ENCODE results near the gene MSI1.

MSI1 gene

DNA sequence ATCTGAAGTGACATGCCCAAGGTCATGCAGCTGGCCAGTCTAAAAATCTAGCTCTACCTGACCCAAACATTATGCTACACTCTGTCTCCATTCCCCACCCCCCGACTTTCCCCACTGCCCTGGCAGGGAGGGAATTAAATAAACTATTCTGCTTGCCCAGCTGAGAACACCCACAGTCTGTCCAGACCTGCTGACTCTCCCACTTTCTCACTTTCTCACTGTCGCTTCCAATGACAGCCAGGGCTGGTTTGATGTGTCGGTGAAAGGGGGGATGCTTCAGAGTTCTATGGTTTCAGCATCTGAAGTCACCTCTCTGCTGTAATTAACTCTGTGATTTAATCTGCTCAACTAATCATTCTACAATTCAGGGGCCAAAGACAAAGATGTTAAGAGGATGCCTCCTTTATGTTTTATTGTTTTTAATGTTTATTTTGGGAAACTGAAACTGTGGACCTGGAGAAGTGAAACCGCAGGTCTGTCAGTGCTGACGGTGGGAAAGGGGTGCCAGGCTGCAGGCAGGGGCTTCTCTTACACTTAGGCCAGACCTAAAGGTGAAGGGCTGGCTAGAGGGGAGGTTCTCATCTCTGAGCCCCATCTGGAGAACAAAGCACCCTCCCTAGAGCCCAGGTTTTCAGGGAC lies 8.1 kb upstream of the MSI1 start:
- no peak for DNase-seq

DNA sequence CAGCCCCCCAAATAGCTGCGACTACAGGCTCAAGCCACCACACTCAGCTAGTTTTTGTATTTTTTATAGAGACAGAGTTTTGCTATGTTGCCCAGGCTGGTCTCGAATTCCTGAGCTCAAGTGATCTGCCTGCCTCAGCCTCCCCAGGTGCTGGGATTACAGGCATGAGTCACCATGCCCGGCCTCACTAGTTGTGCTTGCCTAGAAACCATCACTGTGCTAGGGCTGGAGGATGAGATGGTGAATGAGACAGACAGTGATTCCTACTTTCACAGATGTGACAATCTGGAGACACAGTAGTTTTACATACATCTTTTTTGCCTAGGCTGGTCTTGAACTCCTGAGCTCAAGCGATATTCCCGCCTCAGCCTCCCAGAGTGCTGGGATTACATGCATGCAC lies 7.5 kb upstream of the MSI1 start:
- no peak for DNase-seq

DNA sequence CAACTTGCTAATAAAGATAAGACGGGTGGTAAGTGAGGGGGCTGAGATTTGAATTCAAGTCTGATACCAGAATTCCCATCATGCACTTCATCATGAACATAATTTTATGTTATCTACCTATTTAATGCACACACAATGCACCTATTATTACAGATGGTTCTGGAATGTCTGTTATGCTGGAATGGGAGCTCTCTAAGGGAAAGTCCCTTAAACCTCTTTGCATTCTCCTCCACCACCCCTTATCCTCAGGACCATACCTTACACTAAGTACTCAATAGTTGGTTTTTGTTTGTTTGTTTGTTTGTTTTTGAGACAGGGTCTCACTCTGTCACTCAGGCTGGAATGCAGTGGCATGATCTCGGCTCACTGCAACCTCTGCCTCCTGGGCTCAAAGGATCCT lies 7.0 kb upstream of the MSI1 start:
- DNase-seq: no peak

DNA sequence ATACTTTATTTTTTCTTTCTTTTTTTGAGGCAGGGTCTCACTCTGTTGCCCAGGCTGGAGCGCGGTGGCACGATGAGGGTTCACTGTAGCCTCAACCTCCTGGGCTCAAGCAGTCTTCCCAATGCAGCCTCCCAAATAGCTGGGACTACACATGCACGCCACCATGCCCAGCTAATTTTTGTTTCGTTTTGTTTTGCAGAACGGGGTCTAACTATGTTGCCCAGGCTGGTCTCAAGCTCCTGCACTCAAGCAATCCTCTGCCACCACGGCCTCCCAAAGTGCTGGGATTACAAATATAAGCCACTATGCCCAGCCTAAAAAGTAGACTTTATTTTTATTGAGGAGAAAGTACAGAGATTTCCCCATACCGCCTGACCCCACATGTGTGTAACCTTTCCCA lies 4.7 kb upstream of the MSI1 start:
- no peak for DNase-seq

DNA sequence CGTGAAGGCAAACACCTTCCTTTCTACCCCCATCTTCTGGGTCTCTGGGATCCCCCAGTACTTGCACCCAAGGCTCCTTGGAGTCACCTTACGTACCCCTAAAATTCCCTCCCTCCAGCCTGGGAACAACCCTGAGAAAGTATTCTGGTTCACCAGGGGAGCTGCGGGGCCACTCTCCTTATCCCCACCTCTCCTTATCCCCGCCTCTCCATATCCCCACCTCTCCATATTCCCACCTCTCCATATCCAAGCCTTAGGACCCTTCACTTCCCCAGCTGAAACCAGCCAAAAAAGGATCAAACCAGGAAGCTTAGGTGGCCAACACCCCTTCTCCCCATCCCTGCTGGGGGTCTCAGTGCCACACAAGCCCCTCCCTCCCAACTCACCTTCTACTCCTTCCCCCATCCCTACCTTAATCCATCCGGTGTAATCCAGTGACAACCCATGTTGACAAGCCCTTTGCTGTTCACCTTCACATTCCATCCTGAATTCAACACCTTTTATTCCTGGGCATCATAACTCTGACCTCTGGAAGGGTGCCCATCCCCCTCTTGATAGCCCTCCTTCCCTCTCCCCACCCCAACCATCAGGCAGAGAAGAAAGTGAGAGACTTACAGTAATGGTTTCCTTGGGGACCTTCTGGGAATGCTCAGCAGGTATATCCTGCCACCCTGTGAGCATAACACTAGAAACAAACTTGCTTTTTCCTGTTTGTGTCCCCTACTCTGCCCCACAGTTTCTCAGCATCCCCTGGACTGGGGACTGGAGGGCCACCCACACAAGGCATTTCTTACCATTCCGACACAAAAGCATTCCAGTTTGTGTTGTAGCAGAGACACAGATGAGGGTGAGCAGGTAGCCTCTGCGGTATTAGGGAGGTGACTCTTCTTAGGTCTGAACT lies 1.6 kb upstream of the MSI1 start:
- DNase-seq: no peak

GRCh38 chr12:120369603-120370342 lies 809 bp upstream of the MSI1 start:
- no peak for DNase-seq

- DNase-seq: no peak
Observed at GRCh38 chr12:120367924-120368788, 808 bp downstream of the MSI1 start.

- DNase-seq: no peak
Observed at GRCh38 chr12:120367233-120367923, 1.6 kb downstream of the MSI1 start.

DNA sequence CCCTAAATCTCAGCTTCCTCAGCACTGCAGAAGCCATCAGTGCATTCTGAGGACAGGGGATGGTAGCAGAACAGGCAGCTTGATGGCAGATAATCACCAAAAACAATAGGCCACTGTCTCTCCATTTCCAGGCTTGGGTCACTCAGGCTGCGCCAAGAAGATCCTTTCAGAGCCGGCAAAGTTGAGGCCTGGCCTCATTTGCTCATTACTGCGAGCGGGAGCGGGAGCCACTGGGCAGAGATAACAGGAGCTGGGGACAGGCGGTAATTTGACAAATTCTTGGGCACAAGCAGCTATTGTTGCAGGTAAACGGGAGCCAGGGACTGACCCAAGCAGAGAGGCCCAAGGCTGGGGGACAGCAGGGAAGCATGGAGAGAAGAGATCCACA lies 2.1 kb downstream of the MSI1 start:
- no peak for DNase-seq

DNA sequence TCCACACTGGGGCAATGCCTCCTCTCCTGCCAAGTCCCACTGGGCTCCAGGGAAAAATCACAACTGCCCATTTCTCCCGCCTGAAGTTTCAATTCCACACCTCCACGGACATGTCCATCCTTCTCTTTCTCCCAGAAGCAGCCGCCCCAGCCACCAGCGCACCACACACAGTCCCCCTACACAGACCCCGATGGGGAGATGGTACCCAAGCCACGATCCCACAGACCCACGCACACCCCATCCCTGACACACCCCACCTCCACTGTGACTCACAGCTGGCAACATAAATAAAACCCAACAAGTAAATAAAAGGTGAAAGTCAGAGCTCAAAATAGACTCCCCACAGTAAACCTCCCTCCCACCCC lies 2.6 kb downstream of the MSI1 start:
- no peak for DNase-seq

DNA sequence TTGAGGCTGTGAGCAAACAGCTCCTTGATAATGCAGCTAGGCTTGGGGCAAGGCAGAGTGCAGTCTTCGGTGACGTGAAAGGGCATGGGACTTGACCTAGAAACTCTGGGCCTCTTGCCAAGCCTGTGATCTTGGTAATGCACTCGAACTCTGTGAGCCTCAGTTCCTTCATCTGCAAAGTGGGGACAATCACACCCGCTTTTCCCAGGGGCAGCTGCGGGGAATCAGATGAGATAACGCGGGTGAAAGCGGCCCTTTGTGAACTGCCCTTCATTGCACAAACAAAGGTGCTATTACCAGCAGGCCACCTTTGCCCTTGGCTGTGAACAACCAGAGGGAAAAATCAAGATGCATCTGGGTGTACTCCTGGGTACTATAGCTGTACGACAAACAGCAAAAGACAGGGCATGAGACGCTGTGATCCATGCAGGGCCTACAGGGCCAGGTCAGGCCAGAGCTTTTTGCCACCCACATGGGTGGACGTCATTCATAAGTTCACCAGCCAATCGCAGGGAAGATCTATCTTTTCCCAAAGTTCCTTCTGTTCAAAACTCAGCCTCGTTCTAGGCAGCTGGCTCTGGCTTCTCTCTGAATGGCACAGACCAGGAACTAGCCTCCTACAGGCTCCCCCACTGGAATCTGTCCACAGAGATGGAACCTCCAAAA lies 3.2 kb downstream of the MSI1 start:
- DNase-seq: no peak

DNA sequence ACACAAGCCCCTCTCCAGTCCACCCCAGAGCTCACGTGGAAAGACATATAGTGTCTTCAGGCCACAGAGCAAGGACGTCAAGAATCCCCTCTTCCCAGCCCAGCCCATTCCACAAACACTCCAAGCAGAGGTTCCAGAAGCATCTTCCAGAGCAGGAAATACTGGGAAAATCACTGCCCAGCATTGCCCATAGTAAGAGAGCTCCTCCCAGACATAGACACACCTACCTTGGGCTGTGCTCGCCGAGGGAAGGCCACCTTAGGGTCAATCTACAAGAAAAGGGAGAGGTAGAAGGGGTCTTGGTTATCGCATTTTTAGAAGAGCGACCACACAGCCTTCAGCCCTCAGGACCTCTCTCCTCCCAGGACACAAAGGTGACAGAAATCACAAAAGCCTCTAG lies 4.5 kb downstream of the MSI1 start:
- DNase-seq: no peak

DNA sequence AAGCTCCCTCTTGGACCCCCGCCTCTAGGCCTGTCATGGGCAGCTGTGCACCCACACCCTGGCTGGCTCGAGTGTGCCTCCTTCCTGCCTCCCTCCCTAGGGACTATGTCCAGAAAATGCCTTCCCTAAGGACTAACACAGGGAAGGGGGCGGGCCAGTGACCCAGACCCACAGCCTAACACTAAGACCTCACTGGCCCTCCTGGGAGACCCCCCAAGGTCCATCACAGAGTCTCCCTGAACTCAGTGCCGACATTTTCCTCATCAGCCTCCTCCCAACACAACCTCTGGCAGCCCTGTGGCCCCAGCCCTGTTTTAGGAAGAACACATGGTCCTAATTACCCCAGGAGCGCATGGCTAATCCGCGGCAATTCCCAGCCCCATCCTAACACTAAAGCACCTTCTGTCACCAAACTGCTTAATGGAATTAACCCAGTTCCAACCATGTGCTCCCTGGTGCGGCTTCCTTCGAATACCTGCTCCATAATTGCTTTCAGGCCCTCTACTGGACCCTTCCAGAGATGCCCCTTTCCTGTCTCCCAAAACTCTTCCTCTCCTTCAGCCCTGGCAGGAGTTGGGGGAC lies 5.6 kb downstream of the MSI1 start:
- DNase-seq: no peak

- no peak for DNase-seq
Observed at GRCh38 chr12:120362516-120363273, 6.3 kb downstream of the MSI1 start.

DNA sequence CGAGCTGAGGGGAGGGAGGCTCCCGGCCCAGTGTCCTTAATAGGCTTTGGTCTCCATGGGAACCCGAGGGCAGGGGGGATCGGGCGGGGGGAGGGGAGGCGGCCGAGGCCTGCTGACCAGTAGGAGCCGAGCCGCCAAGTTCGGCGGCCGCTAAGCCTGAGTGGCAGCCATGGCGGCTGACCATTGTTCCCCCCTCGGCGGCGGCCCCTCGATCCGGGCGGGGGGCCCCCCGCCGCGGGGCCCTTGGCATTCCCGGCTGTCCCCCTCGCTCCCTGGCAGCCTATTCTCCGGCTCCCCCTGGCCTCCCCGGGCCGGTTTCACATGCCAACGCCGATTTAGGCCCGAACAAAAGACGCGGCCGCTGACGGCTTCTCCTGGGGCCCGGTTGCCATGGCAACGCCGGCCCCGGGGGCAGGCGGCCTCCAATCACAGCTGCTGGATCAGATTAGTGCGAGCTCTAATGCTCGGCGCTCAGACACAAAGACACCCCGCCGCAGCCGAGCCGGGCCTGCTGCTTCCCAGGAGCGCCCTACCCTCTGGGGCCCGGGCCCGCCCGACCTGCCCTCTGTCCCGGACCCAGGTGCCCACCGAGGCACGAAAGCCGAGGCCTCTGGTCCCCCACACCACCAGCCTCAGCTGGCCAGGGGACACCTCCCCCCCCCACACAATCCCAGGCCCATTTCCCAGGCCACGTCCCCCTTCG lies 7.3 kb downstream of the MSI1 start:
- no peak for DNase-seq

DNA sequence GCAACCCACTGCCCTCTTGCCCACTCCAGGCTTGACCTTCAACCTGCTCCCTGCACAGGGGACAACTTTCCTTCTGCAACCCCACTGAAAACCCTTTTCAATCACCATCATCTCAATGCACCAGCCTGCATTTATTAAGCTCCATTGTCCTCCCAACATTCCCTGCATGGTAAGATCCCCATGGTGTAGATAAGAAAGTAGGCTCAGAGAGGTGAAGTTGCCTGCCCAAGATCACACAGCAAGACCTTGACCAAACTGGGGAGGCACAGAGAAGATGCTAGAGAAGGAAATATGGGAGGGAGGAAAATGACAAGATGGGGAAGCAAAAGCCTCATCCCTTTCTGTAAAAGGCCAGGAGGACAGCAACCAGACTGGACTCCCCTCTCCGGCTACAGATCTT lies 9.8 kb downstream of the MSI1 start:
- DNase-seq: no peak

GRCh38 chr12:120358412-120359100 lies 10.4 kb downstream of the MSI1 start:
- DNase-seq: no peak

DNA sequence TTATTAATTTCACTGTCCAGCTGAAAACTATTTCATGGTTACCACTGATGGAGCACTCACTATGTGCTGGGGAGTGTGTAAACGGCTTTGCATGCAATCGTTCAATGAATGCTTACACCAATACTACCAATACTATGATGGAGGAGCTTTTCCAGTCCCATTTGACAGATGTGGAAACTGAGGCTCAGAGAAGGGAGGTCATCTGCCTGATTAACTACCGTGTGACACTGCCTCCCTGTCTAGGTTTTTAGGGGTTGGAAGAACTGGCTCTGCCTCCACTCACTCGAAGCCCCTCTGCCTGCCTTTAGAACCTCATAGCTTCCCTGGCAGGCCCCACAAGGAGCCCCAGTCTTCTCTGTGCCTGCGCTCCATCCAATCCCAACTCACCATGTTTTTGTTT lies 11.9 kb downstream of the MSI1 start:
- no peak for DNase-seq

DNA sequence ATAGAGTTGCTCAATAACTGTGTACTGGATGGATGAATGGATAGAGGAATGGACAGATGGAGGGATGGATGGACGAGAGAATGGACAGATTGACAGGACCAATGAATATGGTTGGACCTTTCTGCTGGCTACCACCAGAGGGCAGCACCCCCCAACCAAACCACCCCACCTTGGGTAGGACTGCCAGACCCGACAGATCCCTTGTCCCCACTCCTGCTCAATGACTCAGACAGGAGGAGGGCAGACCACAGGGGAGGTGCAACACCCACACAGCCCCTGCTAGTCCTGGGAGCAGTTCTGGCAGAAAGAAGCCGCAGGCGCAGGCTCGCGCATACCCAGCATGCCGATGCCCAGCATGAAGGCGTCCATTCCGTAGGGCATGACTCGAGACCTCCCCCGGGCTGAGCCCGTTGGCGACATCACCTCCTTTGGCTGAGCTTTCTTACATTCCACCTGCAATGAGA lies 12.4 kb downstream of the MSI1 start:
- peak; percentile 69 for DNase-seq

Data from amniotic stem cell (primary cell).